C4-2B (cell line): ENCODE results near the gene NNT.

ENCODE experiments used
- ZFX ChIP-seq: fragments of 450-650 bp; IDR thresholded peaks from 2 replicates; pipeline ENCODE4 v1.6.1; 2017
- TF ChIP-seq, protein P1 (sequence below): fragments of 450-650 bp; conservative IDR thresholded peaks from 2 replicates; pipeline ENCODE4 v1.5.1; 2017; ENCODE audit warnings: mild to moderate bottlenecking

DNA sequence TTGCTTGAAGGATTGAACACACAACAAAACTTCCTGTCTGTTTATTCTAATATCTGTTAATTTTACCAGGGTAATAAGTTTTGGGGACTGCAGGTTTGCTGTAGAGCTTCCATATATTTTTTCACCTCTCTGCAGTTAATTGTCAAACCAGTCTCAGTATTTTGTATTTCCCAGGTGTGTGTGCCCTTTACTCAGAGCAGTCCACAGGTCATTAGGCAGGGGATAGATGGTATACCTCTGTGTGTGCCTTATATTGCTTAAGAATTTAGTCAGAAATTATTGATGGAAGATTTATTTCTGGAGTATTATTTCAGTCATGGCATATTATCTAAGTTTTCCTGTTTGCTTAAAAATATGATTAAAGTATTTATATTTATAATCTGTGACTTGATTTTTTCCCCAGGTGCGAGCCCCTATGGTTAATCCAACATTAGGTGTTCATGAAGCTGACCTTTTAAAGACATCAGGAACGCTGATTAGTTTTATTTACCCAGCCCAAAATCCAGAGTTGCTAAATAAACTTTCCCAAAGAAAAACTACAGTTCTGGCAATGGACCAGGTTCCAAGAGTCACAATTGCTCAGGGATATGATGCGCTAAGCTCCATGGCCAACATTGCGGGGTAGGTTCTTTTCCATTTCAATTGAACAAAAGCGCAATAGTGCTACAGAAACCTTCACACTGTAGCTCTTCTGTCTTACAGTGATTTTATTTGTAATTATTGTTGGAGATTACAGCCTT is 12.6 kb downstream of the NNT start:
- TF ChIP-seq, protein P1, sequence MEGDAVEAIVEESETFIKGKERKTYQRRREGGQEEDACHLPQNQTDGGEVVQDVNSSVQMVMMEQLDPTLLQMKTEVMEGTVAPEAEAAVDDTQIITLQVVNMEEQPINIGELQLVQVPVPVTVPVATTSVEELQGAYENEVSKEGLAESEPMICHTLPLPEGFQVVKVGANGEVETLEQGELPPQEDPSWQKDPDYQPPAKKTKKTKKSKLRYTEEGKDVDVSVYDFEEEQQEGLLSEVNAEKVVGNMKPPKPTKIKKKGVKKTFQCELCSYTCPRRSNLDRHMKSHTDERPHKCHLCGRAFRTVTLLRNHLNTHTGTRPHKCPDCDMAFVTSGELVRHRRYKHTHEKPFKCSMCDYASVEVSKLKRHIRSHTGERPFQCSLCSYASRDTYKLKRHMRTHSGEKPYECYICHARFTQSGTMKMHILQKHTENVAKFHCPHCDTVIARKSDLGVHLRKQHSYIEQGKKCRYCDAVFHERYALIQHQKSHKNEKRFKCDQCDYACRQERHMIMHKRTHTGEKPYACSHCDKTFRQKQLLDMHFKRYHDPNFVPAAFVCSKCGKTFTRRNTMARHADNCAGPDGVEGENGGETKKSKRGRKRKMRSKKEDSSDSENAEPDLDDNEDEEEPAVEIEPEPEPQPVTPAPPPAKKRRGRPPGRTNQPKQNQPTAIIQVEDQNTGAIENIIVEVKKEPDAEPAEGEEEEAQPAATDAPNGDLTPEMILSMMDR, result no peak
- no peak for TF ChIP-seq ZFX
